GM18505 (cell line): ENCODE results near the gene HLA-DQA1.
"Not testable (repeated sequence)": the region's sequence is repeated elsewhere in the genome, so short reads cannot be mapped to it uniquely, and the experiment has no call there.

Source experiments
- ATAC-seq: cut with Tn5 transposase; IDR thresholded peaks from one replicate; pipeline ENCODE4 v1.9.1; 2021; ENCODE audit not compliant: unreplicated experiment
- POLR2A ChIP-seq: IDR thresholded peaks from 4 replicates; pipeline ENCODE4 v1.6.1; 2011; ENCODE audit warnings: borderline replicate concordance; ENCODE audit not compliant: insufficient read depth, insufficient read length; ENCODE audit errors: extremely low read depth

HLA-DQA1 gene

GRCh38 chr6:32627831-32628230 is 9.4 kb upstream of the HLA-DQA1 start:
- TF ChIP-seq POLR2A, result peak; percentile 40
- ATAC-seq, result no peak

- ATAC-seq, result not testable (repeated sequence)
Observed at GRCh38 chr6:32629793-32630192, 7.4 kb upstream of the HLA-DQA1 start.

GRCh38 chr6:32635526-32636123 is 1.6 kb upstream of the HLA-DQA1 start:
- TF ChIP-seq POLR2A, result no peak
- ATAC-seq, result no peak

GRCh38 chr6:32637883-32638282 is 677 bp downstream of the HLA-DQA1 start:
- no peak for ATAC-seq
- TF ChIP-seq POLR2A, result no peak

- TF ChIP-seq POLR2A, result peak; percentile 47
- ATAC-seq, result no peak
Observed at GRCh38 chr6:32638532-32639219, 1.5 kb downstream of the HLA-DQA1 start.

GRCh38 chr6:32639440-32640394 is 2.5 kb downstream of the HLA-DQA1 start:
- peak; percentile 54 for TF ChIP-seq POLR2A
- ATAC-seq, result no peak

- TF ChIP-seq POLR2A, result no peak
- no peak for ATAC-seq
Observed at GRCh38 chr6:32641122-32641521, 3.9 kb downstream of the HLA-DQA1 start.

GRCh38 chr6:32641785-32642719 is 4.8 kb downstream of the HLA-DQA1 start:
- ATAC-seq, result not testable (repeated sequence)

GRCh38 chr6:32642720-32643106 is 5.5 kb downstream of the HLA-DQA1 start:
- TF ChIP-seq POLR2A, result peak; percentile 46
- ATAC-seq, result no peak

- no peak for ATAC-seq
- peak; percentile 34 for TF ChIP-seq POLR2A
Observed at GRCh38 chr6:32643904-32644303, 6.7 kb downstream of the HLA-DQA1 start.

- peak; percentile 35 for TF ChIP-seq POLR2A
- ATAC-seq, result no peak
Observed at GRCh38 chr6:32645047-32645703, 8.0 kb downstream of the HLA-DQA1 start.

- ATAC-seq, result no peak
- peak; percentile 16 for TF ChIP-seq POLR2A
Observed at GRCh38 chr6:32655203-32655710, 18.1 kb downstream of the HLA-DQA1 start.

GRCh38 chr6:32657329-32657728 is 20.1 kb downstream of the HLA-DQA1 start:
- ATAC-seq, result not testable (repeated sequence)

GRCh38 chr6:32657819-32658218 is 20.6 kb downstream of the HLA-DQA1 start:
- not testable (repeated sequence) for ATAC-seq
